ENCODE measurements around the gene EYA3.

- TF ChIP-seq, protein P1, sequence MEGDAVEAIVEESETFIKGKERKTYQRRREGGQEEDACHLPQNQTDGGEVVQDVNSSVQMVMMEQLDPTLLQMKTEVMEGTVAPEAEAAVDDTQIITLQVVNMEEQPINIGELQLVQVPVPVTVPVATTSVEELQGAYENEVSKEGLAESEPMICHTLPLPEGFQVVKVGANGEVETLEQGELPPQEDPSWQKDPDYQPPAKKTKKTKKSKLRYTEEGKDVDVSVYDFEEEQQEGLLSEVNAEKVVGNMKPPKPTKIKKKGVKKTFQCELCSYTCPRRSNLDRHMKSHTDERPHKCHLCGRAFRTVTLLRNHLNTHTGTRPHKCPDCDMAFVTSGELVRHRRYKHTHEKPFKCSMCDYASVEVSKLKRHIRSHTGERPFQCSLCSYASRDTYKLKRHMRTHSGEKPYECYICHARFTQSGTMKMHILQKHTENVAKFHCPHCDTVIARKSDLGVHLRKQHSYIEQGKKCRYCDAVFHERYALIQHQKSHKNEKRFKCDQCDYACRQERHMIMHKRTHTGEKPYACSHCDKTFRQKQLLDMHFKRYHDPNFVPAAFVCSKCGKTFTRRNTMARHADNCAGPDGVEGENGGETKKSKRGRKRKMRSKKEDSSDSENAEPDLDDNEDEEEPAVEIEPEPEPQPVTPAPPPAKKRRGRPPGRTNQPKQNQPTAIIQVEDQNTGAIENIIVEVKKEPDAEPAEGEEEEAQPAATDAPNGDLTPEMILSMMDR (IDR thresholded peaks at IDR 0.05): no peak
- no peak for TF ChIP-seq POLR2A (IDR thresholded peaks at IDR 0.05)
These were observed 147.4 kb downstream of the EYA3 start for GRCh38 chr1:27940870-27941560.

All from esophagus squamous epithelium (tissue), 4 donors.